GM21367 (cell line): Measurements from ENCODE around the gene PRKCE.

Experiments
- ATAC-seq: cut with Tn5 transposase; IDR thresholded peaks from one replicate; pipeline ENCODE4 v1.9.1; 2021; ENCODE audit not compliant: unreplicated experiment

PRKCE gene

GRCh38 chr2:45776160-45776955 is 124.9 kb downstream of the PRKCE start:
- no peak for ATAC-seq

DNA sequence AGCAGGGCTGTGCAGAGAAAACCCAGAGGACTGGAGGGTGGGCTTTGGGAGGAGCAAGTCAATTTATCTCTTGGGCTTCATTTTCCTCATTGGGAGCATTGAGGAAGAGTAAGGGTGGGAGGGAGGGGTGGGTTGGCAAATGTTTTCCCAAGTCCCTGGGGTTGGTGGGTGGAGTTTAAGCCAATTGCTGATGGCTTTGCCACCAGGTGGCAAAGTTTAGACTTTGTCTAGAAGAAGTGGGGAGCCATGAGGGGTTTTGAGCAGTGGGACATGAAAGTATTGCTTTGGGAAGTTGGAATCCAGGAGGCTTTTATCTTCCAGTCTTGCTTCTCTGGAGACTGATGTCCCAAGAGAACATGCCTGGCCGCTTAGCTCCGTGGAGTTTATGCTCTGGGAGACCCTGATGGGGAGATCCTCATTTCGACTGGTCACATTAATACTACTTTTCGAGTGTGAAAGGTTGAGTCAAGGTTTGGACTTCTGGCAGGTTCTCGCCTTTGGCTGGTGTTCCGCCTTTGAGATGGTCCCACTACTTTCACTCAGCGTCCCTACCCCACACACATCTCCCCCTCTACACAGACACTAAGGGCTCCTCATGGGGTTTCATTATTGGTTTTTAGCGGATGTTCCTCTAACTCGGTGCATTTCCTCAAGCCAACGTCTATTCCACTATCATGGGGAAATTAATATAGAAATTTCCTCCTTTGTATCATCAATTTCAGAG is 126.7 kb downstream of the PRKCE start:
- ATAC-seq, result no peak

- no peak for ATAC-seq
Observed at GRCh38 chr2:45778720-45779171, 127.3 kb downstream of the PRKCE start.

DNA sequence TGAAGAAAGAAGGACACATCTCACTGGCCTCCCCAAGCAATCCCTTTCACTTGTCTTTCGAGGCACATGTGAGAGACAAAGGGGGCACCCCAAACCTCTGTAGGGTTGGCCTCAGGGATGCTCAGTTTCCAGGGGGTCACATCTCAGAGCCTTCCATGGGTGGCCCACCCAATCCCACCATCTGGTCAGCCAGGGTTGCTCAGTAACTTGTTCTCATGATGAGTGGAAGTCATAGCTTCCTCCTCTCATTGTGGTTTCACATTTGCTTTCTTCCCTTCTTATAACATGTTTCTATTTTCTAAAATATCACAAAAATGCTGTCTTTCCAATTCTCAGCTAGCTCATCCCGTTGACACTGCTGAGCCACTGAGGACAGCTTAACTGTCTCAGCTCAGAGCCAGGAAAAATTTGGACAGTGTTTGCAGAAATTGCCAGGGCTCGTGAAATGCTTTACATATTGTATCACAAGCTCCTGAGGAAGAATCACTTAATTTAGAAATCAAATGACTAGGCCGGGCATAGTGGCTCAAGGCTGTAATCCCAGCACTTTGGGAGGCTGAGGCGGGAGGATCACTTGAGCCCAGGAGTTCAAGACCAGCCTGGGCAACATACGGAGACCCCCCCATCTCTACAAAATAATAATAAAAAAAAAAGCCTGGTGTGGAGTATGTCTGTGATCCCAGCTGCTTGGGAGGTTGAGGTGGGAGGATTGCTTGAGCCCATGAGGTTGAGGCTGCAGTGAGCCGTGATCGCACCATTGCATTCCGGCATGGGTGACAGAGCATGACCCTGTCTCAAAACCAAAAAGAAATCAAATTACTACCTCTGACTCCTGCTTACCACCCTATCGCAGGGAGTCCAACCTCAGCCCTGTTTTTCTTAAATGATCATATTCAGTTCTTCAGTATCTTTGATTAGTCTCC is 129.3 kb downstream of the PRKCE start:
- no peak for ATAC-seq

DNA sequence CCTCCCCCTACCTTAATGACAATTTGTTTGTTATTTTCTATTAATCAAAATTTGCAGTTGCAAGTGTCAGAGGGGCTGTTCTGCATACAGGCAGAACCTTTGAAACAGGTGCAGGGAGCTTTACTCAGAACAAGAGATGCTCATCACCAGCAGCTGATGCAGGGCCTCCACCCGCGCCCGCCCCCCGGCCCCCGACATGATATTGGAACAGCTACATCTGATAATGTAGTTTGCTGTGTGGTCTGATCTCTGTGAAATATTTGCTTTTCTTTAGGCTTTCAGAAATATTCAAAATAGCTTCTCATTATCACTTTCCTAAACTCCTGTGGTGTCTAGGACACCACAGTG is 130.0 kb downstream of the PRKCE start:
- ATAC-seq, result no peak

- ATAC-seq, result no peak
Observed at GRCh38 chr2:45782436-45782835, 131.0 kb downstream of the PRKCE start.

- no peak for ATAC-seq
Observed at GRCh38 chr2:45782986-45783385, 131.5 kb downstream of the PRKCE start.

- ATAC-seq, result no peak
Observed at GRCh38 chr2:45786030-45786835, 134.8 kb downstream of the PRKCE start.

GRCh38 chr2:45786836-45787357 is 135.4 kb downstream of the PRKCE start:
- no peak for ATAC-seq

GRCh38 chr2:45788401-45788800 is 136.9 kb downstream of the PRKCE start:
- ATAC-seq, result no peak

GRCh38 chr2:45789317-45789716 is 137.8 kb downstream of the PRKCE start:
- ATAC-seq, result no peak

DNA sequence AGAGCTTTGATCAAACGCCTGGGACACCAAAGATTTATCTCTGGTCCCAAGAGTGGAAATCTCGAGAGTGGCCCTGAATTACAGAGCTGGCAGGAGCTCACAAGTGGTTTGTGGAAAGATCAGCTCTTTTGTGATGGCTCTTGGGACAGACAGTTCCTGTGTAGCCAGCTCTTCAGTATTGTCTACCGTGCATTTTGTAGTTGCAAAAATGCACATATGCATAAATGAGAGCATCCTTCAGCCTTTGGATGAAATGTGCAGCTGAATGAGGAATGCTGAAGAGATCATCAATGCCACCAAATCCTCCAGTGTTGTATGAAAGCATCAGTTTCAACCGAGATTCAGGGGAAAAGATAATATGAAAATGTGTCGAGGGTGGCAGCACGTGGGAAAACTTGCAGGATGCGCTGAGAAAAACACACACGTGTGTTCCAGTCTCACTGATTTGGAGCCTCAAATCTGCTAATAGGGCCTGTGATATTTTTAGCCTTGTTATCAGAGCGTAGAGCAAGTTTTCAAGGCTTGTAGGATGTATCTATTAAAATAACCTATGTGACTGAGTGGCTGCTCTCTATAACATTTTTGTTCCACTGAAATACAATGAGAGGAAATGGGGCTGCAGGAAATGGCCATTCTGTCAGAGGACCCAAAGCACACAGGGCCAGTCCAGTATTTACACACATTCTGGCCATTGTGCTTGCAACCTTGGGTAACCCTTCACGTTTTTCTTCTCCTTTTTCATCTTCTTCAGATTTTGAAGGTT is 138.7 kb downstream of the PRKCE start:
- no peak for ATAC-seq

GRCh38 chr2:45793305-45793962 is 142.0 kb downstream of the PRKCE start:
- no peak for ATAC-seq

GRCh38 chr2:45794134-45794617 is 142.7 kb downstream of the PRKCE start:
- ATAC-seq, result no peak

DNA sequence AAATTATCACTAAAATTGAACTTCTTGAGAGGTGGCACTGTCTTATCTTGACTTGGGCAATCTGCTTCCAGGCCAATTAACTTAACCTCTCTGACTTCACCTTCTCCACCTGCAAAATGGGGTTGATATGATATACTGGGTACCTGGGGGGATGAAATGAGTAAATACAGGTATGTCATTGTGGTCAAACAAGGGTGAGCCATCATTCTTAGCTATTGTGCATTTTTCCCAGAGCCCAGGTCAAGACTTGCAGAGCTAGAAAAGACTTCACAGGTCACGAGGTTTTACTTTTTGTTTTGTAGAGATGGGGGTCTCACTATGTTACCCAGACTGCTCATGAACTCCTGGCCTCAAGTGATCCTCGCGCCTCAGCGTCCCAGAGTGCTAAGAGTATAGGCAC is 145.0 kb downstream of the PRKCE start:
- ATAC-seq, result no peak

GRCh38 chr2:45797451-45798230 is 146.2 kb downstream of the PRKCE start:
- no peak for ATAC-seq

DNA sequence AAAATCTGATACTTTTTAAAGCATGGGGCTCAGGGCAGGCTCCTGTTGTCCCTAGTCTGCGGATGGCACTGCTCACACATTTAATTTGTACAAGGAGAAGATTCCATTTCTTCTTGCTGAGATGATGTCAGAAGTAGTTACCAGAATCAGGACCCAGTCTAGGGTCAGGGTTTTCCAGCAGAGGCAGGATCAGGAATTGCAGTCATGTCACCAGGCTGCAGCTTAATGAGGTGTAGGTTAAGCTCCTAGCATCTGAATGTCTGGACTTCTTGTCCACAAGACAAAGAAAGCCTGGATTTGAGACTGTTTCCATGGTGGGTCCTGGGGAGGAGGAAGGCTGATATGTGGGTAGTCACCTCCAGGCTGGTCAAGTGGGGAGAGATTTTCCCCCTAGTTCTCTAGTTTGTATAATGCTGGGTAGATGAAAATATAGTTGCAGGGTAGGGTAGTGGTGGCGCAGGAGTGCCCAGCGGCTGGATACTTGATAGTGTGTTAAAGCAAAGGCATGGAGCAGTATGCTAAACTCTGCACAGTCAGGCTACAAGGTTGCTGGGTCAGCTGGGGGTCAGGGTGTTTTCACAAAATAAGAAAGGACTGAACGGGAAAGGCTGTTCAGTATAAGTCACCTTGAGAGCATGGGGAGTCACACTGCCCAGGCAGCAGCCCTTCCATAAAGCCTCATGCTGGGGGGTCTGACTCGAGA is 148.4 kb downstream of the PRKCE start:
- no peak for ATAC-seq
